Right lobe of liver (tissue), 4 donors: ENCODE results near the gene TPR.

ENCODE experiments used
- POLR2A ChIP-seq: fragments of 450-650 bp; IDR thresholded peaks from one replicate; pipeline ENCODE4 v1.6.1; 2017; ENCODE audit warnings: antibody characterized with exemption, mild to moderate bottlenecking
- TF ChIP-seq, protein P1 (sequence below), 4 donors: fragments of 200-600 bp in 3 of 4; fragments of 450-650 bp in 1 of 4; IDR thresholded peaks; one replicate each; pipeline versions ENCODE4 v1.5.1 to v1.8.0; 2016 to 2022; ENCODE audit warnings: antibody characterized with exemption in 4 of 4, mild to moderate bottlenecking in 2 of 4
- donor health status: DM: no; HTN: no; CAD: no.
- donor health status: DM: no; HTN: no; CAD: no.
- donor health status: DM: no; HTN: yes; CAD: no.

DNA sequence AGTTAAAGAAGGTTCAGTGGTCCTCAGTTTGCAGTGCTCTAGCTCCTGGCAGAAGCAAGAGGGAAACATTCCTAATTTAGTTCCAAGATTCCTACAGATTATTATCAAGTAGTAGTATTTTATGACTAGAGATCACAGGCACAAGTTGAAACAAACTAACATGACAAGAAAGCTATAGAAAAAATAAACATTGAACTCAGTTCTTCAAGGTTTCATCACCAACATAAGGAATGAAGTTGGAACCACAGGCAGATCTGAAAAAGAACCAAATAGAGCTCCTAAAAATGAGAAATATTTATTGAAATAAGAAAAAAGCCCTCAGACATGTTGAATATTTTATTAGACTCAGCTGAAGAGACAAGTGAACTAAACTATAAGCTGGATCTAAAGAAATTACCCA, 45.3 kb upstream of the TPR start:
- TF ChIP-seq POLR2A: no peak
- TF ChIP-seq, protein P1, sequence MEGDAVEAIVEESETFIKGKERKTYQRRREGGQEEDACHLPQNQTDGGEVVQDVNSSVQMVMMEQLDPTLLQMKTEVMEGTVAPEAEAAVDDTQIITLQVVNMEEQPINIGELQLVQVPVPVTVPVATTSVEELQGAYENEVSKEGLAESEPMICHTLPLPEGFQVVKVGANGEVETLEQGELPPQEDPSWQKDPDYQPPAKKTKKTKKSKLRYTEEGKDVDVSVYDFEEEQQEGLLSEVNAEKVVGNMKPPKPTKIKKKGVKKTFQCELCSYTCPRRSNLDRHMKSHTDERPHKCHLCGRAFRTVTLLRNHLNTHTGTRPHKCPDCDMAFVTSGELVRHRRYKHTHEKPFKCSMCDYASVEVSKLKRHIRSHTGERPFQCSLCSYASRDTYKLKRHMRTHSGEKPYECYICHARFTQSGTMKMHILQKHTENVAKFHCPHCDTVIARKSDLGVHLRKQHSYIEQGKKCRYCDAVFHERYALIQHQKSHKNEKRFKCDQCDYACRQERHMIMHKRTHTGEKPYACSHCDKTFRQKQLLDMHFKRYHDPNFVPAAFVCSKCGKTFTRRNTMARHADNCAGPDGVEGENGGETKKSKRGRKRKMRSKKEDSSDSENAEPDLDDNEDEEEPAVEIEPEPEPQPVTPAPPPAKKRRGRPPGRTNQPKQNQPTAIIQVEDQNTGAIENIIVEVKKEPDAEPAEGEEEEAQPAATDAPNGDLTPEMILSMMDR (IDR thresholded peaks at IDR 0.05): no peak
